ENCODE measurements around the gene CCDC97.

GRCh38 chr19:41300555-41300954 lies 9.4 kb upstream of the CCDC97 start:
- TF ChIP-seq CTCF (IDR thresholded peaks at IDR 0.05) (no peak), POLR2A (IDR thresholded peaks at IDR 0.05) (no peak)

All from lower leg skin (tissue), 3 donors.